ENCODE measurements around the gene CSTPP1. TPM values are rescaled to one million over a fixed set of nuclear protein-coding genes. Genes with fewer than 3 reads are reported as not detected.

The CSTPP1 gene
- total RNA-seq, 3 donors from 2014 or later, result 13.4 to 43.6 (median 30.5) TPM

GRCh38 chr11:46979358-46979757 is 42.8 kb downstream of the CSTPP1 start:
- no peak overlapping the region for H3K27ac ChIP-seq
- no peak for DNase-seq (ENCODE audit: low spot score in 2 of 2)
- H3K4me3 ChIP-seq, result no peak overlapping the region
- TF ChIP-seq POLR2AphosphoS5 (IDR thresholded peaks at IDR 0.05), result no peak
- TF ChIP-seq POLR2A (IDR thresholded peaks at IDR 0.05), result no peak
- TF ChIP-seq, protein P1, sequence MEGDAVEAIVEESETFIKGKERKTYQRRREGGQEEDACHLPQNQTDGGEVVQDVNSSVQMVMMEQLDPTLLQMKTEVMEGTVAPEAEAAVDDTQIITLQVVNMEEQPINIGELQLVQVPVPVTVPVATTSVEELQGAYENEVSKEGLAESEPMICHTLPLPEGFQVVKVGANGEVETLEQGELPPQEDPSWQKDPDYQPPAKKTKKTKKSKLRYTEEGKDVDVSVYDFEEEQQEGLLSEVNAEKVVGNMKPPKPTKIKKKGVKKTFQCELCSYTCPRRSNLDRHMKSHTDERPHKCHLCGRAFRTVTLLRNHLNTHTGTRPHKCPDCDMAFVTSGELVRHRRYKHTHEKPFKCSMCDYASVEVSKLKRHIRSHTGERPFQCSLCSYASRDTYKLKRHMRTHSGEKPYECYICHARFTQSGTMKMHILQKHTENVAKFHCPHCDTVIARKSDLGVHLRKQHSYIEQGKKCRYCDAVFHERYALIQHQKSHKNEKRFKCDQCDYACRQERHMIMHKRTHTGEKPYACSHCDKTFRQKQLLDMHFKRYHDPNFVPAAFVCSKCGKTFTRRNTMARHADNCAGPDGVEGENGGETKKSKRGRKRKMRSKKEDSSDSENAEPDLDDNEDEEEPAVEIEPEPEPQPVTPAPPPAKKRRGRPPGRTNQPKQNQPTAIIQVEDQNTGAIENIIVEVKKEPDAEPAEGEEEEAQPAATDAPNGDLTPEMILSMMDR (IDR thresholded peaks at IDR 0.05), result no peak
- H3K9me3 ChIP-seq, result no peaks in the 10 kb centered on the region
- H3K27me3 ChIP-seq, result no peaks in the 10 kb centered on the region
- H3K36me3 ChIP-seq, result no peaks in the 10 kb centered on the region
- no peaks in the 10 kb centered on the region for H3K4me1 ChIP-seq
- intact Hi-C loops (cut with DNase I; ENCODE audit: low total_unique reads), result no loop called here

DNA sequence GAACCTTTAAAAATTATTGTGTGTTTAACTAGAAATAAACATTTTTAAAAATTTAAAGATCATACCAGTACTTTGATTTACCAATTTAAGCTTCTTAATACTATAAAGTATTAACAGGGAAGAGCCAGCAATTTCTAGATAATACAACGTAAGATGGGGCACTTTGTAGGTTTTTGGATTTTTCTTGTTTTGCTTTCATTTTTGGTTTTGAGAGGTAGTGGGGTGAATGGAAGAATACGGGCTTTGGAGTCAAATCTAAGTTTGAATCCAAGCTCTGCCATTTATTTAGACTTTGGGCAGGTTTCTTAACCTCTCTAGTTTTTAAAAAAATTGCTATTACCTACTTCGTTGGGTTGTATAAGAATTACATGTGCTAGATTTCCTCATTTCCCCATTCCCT is 44.9 kb downstream of the CSTPP1 start:
- TF ChIP-seq POLR2A (IDR thresholded peaks at IDR 0.05) (no peak), POLR2AphosphoS5 (IDR thresholded peaks at IDR 0.05) (no peak)
- TF ChIP-seq, protein P1 (IDR thresholded peaks at IDR 0.05), result no peak
- no peaks in the 10 kb centered on the region for H3K27me3 ChIP-seq
- H3K9me3 ChIP-seq, result no peaks in the 10 kb centered on the region
- intact Hi-C loops (cut with DNase I; ENCODE audit: low total_unique reads), result no loop called here
- no peaks in the 10 kb centered on the region for H3K36me3 ChIP-seq
- H3K4me1 ChIP-seq, result no peaks in the 10 kb centered on the region
- no peak overlapping the region for H3K27ac ChIP-seq
- H3K4me3 ChIP-seq, result no peak overlapping the region
- DNase-seq (ENCODE audit: low spot score in 2 of 2), result no peak

DNA sequence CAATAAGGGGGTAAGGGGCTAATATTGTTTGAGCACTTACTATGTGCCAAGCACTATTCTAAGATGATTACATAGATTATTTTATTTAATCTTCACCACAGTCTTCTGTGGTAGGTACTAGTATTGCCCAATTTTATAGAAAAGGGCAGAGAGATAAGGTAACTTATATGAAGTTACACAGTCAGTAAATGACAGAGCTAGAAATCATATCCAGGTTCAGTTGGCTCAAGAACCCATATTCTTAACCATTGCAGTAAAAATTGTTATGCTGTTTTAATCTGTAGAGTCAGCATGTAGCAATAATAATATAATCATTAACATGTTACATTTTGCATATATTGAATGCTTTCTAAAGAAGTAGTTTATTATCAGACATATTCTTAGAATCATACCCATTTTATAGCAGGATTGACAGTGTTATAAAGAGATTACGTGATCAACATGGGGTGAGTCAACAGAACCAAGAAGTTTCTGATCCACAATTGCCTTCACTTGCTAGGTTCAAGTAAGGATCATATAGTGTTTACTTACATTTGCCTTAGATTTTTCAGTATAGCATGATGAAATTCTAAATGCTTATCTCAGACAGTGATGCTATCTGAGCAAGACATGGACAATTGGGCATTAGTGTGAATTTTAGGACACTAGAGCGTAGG is 46.4 kb downstream of the CSTPP1 start:
- no peak for DNase-seq (ENCODE audit: low spot score in 2 of 2)
- Histone ChIP-seq H3K9me3 (no peaks in the 10 kb centered on the region), H3K36me3 (no peaks in the 10 kb centered on the region), H3K27me3 (no peaks in the 10 kb centered on the region), H3K4me3 (no peak overlapping the region), H3K4me1 (no peaks in the 10 kb centered on the region), H3K27ac (no peak overlapping the region)
- intact Hi-C loops (cut with DNase I; ENCODE audit: low total_unique reads), result no loop called here
- TF ChIP-seq POLR2AphosphoS5 (IDR thresholded peaks at IDR 0.05), result no peak
- TF ChIP-seq POLR2A (IDR thresholded peaks at IDR 0.05), result no peak
- TF ChIP-seq, protein P1 (IDR thresholded peaks at IDR 0.05), result no peak

DNA sequence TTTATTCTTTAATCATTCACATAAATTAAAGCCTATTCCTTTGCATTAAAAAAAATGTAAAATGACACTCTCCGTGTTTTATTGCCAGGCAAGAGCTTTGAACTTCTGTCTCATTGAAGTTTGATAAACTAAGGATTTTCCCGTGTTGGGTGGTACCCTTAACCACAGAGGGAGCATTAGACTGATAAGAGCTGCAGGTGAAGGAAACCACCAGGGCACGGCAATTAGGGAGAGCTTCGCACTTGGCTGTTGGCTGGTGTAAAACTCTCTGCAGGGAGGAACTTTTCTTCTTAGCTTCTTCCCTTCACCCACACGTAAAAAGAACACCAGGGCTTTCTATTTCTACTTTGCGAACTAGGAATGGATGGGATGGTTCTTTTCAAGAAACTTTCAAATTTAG is 47.0 kb downstream of the CSTPP1 start:
- no peak for DNase-seq (ENCODE audit: low spot score in 2 of 2)
- TF ChIP-seq, protein P1 (IDR thresholded peaks at IDR 0.05), result no peak
- TF ChIP-seq POLR2A (IDR thresholded peaks at IDR 0.05), result no peak
- no peak for TF ChIP-seq POLR2AphosphoS5 (IDR thresholded peaks at IDR 0.05)
- Histone ChIP-seq H3K9me3 (no peaks in the 10 kb centered on the region), H3K4me3 (no peak overlapping the region), H3K27ac (no peak overlapping the region), H3K27me3 (no peaks in the 10 kb centered on the region), H3K4me1 (no peaks in the 10 kb centered on the region), H3K36me3 (no peaks in the 10 kb centered on the region)
- intact Hi-C loops (cut with DNase I; ENCODE audit: low total_unique reads), result no loop called here

DNA sequence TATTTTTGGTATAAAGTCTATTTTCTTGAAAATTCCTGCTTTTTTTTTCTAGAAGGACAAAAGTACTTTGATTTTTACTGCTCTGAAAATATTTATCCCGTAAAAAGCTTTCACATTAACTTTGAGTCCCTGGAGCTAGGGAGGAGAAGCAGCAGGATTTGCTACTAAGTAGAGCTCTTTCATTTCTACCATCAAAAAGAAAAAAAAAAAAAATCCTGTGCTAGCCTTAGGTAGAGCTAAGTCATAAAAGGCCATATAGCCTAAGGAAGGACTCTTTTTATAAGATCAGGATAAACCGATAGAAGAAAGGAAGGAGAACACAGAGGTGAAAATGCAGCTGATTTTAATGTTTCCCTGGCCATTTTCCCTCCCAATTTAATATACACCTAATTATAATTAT is 48.0 kb downstream of the CSTPP1 start:
- Histone ChIP-seq H3K4me1 (no peaks in the 10 kb centered on the region), H3K36me3 (no peaks in the 10 kb centered on the region), H3K27me3 (no peaks in the 10 kb centered on the region), H3K27ac (no peak overlapping the region), H3K9me3 (no peaks in the 10 kb centered on the region), H3K4me3 (no peak overlapping the region)
- no peak for TF ChIP-seq POLR2AphosphoS5 (IDR thresholded peaks at IDR 0.05)
- TF ChIP-seq POLR2A (IDR thresholded peaks at IDR 0.05), result no peak
- TF ChIP-seq, protein P1 (IDR thresholded peaks at IDR 0.05), result no peak
- intact Hi-C loops (cut with DNase I; ENCODE audit: low total_unique reads), result no loop called here
- no peak for DNase-seq (ENCODE audit: low spot score in 2 of 2)
